ENCODE results near the gene ROMO1. TPM values are rescaled to one million over a fixed set of nuclear protein-coding genes. Genes with fewer than 3 reads are reported as not detected.

Gene ROMO1
- total and polyA plus RNA-seq, 10 of the 15 experiments (the other 5 are each of a cell fraction or from before 2014, with no cell fraction given), result 23.2 to 631 (median 352) TPM

GRCh38 chr20:35699127-35699956 lies at the start of gene ROMO1, which contains the start of gene NFS1 (continued):
- TF ChIP-seq MYC (IDR thresholded peaks at IDR 0.05; ENCODE audit: insufficient read depth, insufficient read length, insufficient replicate concordance, low read length, severe bottlenecking), result no peak
- TF ChIP-seq CUX1 (IDR thresholded peaks at IDR 0.05; ENCODE audit: insufficient replicate concordance, low read depth, low read length), result no peak
- no peak for TF ChIP-seq ZNF274 (IDR thresholded peaks at IDR 0.05; ENCODE audit: insufficient read depth, insufficient read length)
- TF ChIP-seq TCF3 (IDR thresholded peaks at IDR 0.05; ENCODE audit: borderline replicate concordance, insufficient read depth, low read depth, low read length), result no peak
- TF ChIP-seq JUND (IDR thresholded peaks at IDR 0.05; ENCODE audit: low read depth, low read length), result no peak
- TF ChIP-seq E2F4 (IDR thresholded peaks at IDR 0.05; ENCODE audit: low read depth, low read length), result no peak
- no peak for TF ChIP-seq MEF2A (IDR thresholded peaks at IDR 0.05; ENCODE audit: insufficient read depth, low read depth, low read length)
- TF ChIP-seq ETV6 (conservative IDR thresholded peaks at IDR 0.05 in 1 of 2, IDR thresholded peaks at IDR 0.05 in 1 of 2; ENCODE audit: borderline replicate concordance in 1 of 2, low read depth in 1 of 2), result peak in 1 of 2 experiments; percentile 42; a peak in 1 of 4 replicates
- TF ChIP-seq MXI1 (IDR thresholded peaks at IDR 0.05; ENCODE audit: low read depth, low read length), result peak; percentile 68
- TF ChIP-seq ZNF24 (IDR thresholded peaks at IDR 0.05), result no peak
- TF ChIP-seq DPF2 (IDR thresholded peaks at IDR 0.05), result peak; percentile 46
- peak; percentile 61 for TF ChIP-seq GATAD2B (conservative IDR thresholded peaks at IDR 0.05; ENCODE audit: low read depth)
- no peak for TF ChIP-seq E2F8 (IDR thresholded peaks at IDR 0.05; ENCODE audit: low read depth, partially characterized antibody)
- TF ChIP-seq RB1 (IDR thresholded peaks at IDR 0.05; ENCODE audit: borderline replicate concordance), result no peak
- TF ChIP-seq NR2F1 (conservative IDR thresholded peaks at IDR 0.05), result peak; percentile 64
- no peak for TF ChIP-seq PAX8 (IDR thresholded peaks at IDR 0.05)
- TF ChIP-seq PML (IDR thresholded peaks at IDR 0.05; ENCODE audit: low read length), result peak; percentile 90
- peak; percentile 70; the same call in 2 of the 3 replicates for TF ChIP-seq POU2F2 (IDR thresholded peaks at IDR 0.05; ENCODE audit: borderline replicate concordance, low read depth, low read length)
- no peak for TF ChIP-seq ATF2 (IDR thresholded peaks at IDR 0.05; ENCODE audit: low read length)

Measured in GM12878 (cell line).